Bronchus fibroblast of lung (primary cell): ENCODE data around the gene DCAF8. TPM values are rescaled to one million over a fixed set of nuclear protein-coding genes. Genes with fewer than 3 reads are reported as not detected.

ENCODE experiments used
- total RNA-seq: library from RNA; depleted of rRNA; stranded (reverse); fragments of >200 nt; gene quantifications from 2 replicates; pipeline ENCODE4 v1.2.3, GENCODE V29; 2015

Gene DCAF8
- total RNA-seq: 35.1 and 41.5 TPM in 2 replicates

GRCh38 chr1:160261893-160262794, at the start of gene DCAF8:
Gene DCAF8 (minus strand): TSS chr1:160262549. CDS start chr1:160244008, 18,541 bp downstream.

GRCh38 chr1:160284782-160285344, 22.5 kb upstream of the DCAF8 start, which contains the start of gene PEX19:
Gene PEX19 (minus strand): TSS chr1:160285133. CDS start chr1:160285124, 9 bp downstream.

GRCh38 chr1:160205242-160206035, 56.9 kb downstream of the DCAF8 start, which contains the start of gene PEA15:
Gene PEA15 (plus strand): TSS chr1:160205384. CDS start chr1:160211545, 6,161 bp downstream.

GRCh38 chr1:160189649-160190625, 72.4 kb downstream of the DCAF8 start, which contains the start of gene CASQ1:
Gene CASQ1 (plus strand): TSS chr1:160190575. CDS start chr1:160190752, 177 bp downstream.

Other genes with a start within 250 kb of the DCAF8 start
- 2.2 and 2.4 TPM in 2 replicates for gene PIGM, start 230.6 kb downstream of the DCAF8 start, total RNA-seq
- not detected in 2 replicates for gene KCNJ10, start 192.4 kb downstream of the DCAF8 start, total RNA-seq
- not detected in 2 replicates for gene KCNJ9, start 181.0 kb downstream of the DCAF8 start, total RNA-seq
- gene IGSF8, start 163.9 kb downstream of the DCAF8 start, total RNA-seq: 13.2 and 14.1 TPM in 2 replicates
- gene ATP1A2, start 146.8 kb downstream of the DCAF8 start, total RNA-seq: 0.50 and 1.5 TPM in 2 replicates
- gene ATP1A4, start 110.9 kb downstream of the DCAF8 start, total RNA-seq: not detected in 2 replicates
- gene CASQ1, start 72.0 kb downstream of the DCAF8 start, total RNA-seq: 0.15 TPM in 1 of 2 replicates, not detected in the other
- gene PEA15, start 57.2 kb downstream of the DCAF8 start, total RNA-seq: 71.3 and 77.7 TPM in 2 replicates
- gene PEX19, start 22.6 kb upstream of the DCAF8 start, total RNA-seq: 42.1 and 52.5 TPM in 2 replicates
- 191 and 193 TPM in 2 replicates for gene COPA, start 80.7 kb upstream of the DCAF8 start, total RNA-seq
- 56.0 and 68.1 TPM in 2 replicates for gene NCSTN, start 80.8 kb upstream of the DCAF8 start, total RNA-seq
- gene NHLH1, start 104.5 kb upstream of the DCAF8 start, total RNA-seq: under 0.01 TPM in 1 of 2 replicates, not detected in the other
- gene VANGL2, start 138.0 kb upstream of the DCAF8 start, total RNA-seq: 0.89 and 1.0 TPM in 2 replicates